BLaER1 treated with 17β-estradiol and CSF1 and Interleukin-3, amounts not matched to agents 10 nM and 100 nM (cell line): ENCODE results near the gene AGK.

Experiments used
- H3K27ac ChIP-seq, 11 experiments: shearing (Covaris generic); formaldehyde crosslinking; 2 replicates each; pipeline ENCODE4 v1.8.1; 2022
- H3K27me3 ChIP-seq, 11 experiments: shearing (Covaris generic); formaldehyde crosslinking; 2 replicates each; pipeline ENCODE4 v1.8.1; 2022
- H3K36me3 ChIP-seq, 11 experiments: shearing (Covaris generic); formaldehyde crosslinking; 2 replicates each; pipeline ENCODE4 v1.8.1; 2022
- H3K4me1 ChIP-seq, 10 experiments: shearing (Covaris generic); formaldehyde crosslinking; 2 replicates each; pipeline ENCODE4 v1.8.1; 2022
- H3K4me2 ChIP-seq, 11 experiments: shearing (Covaris generic); formaldehyde crosslinking; 2 replicates each; pipeline ENCODE4 v1.8.1; 2022
- H3K4me3 ChIP-seq, 10 experiments: shearing (Covaris generic); formaldehyde crosslinking; 2 replicates each; pipeline ENCODE4 v1.8.1; 2022
- H3K9ac ChIP-seq, 11 experiments: shearing (Covaris generic); formaldehyde crosslinking; 2 replicates each; pipeline ENCODE4 v1.8.1; 2022
- H3K9me3 ChIP-seq, 11 experiments: shearing (Covaris generic); formaldehyde crosslinking; replicated peaks in 1 of 11; 2 replicates each; pipeline ENCODE4 v1.8.1; 2022
- H4K20me1 ChIP-seq, 11 experiments: shearing (Covaris generic); formaldehyde crosslinking; 2 replicates each; pipeline ENCODE4 v1.8.1; 2022
- Cebpa-rat ChIP-seq, 11 experiments: shearing (Covaris generic); IDR thresholded peaks; 2 replicates each; pipeline ENCODE4 v1.8.1; 2022

Gene AGK

DNA sequence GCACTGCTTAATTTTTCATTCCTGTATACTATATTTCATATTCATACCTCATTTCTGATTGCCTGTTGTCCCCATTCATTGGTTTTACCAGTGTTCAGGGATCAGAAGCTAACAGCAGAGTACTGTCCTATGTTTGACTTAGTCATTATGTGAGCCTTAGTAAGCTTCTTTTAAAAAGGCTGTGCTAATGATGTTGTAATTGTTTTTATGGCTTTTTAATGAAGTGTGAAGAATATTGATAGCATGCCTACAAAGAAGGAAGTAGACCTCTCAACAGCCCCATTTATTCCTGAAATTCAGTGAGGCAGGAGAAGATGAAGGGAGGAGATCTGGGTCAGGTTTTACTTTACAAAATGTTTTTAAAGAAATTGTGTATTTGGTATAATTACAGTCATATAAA lies 61.7 kb downstream of the AGK start:
- H3K36me3 ChIP-seq = peaks cover 33 to 100% (median 72%) of the 10 kb centered on the region in 11 experiments
- no peak overlapping the region for H3K4me3 ChIP-seq
- H3K9me3 ChIP-seq = no peaks in the 10 kb centered on the region
- no peak overlapping the region for H3K9ac ChIP-seq
- no peaks in the 10 kb centered on the region for H3K27me3 ChIP-seq
- H4K20me1 ChIP-seq = no peaks in the 10 kb centered on the region
- H3K4me2 ChIP-seq = no peak overlapping the region
- H3K4me1 ChIP-seq = no peaks in the 10 kb centered on the region
- no peak overlapping the region for H3K27ac ChIP-seq
- no peak for TF ChIP-seq Cebpa-rat (IDR thresholded peaks at IDR 0.05)

DNA sequence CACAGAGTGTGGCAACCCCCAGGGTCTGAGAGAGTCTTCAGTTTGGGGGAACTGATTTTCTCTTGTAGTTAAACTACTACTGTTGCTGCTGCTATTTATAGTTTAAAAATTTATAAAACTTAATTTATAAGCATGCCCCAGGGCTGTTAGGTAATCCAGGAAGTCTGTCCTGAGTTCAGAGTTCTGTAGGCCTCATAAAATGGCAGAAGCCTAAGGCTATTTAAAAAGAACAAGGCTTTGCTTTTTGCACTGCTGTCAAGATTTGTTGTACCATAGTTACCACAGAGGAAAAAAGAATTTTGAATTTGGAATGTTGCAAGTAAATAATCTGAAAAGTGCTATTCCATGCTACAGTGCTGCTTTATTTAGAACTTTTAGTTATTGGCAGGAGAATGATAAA lies 66.1 kb downstream of the AGK start:
- H3K4me1 ChIP-seq = no peaks in the 10 kb centered on the region
- TF ChIP-seq Cebpa-rat (IDR thresholded peaks at IDR 0.05) = no peak
- H3K27ac ChIP-seq = no peak overlapping the region
- no peak overlapping the region for H3K4me2 ChIP-seq
- H3K27me3 ChIP-seq = no peaks in the 10 kb centered on the region
- H3K4me3 ChIP-seq = no peak overlapping the region
- no peak overlapping the region for H3K9ac ChIP-seq
- no peaks in the 10 kb centered on the region for H4K20me1 ChIP-seq
- peaks cover 33 to 98% (median 61%) of the 10 kb centered on the region in 11 experiments for H3K36me3 ChIP-seq
- H3K9me3 ChIP-seq = peaks cover 0 to 5% (median 3%) of the 10 kb centered on the region in 11 experiments; a peak in 12 of 22 replicates

DNA sequence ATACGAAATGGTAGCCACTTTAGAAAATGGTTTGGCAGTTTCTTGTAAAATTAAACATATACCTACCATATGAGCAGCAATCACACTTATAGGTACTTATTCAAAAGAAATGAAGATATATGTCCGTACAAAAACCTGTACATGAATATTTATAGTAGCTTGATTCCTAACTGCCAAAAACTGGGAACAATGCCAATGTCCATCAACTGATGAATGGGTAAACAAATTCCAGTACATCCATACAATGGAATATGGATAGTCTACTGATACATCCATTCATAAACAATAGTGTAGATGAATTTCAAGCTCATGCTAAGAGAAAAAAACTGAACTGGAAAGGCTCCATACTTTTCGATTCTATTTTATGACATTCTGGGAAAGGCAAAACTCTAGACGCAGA lies 68.5 kb downstream of the AGK start:
- TF ChIP-seq Cebpa-rat (IDR thresholded peaks at IDR 0.05) = no peak
- H4K20me1 ChIP-seq = no peaks in the 10 kb centered on the region
- H3K27ac ChIP-seq = no peak overlapping the region
- H3K36me3 ChIP-seq = peaks cover 47 to 98% (median 72%) of the 10 kb centered on the region in 11 experiments
- H3K9ac ChIP-seq = no peak overlapping the region
- H3K4me1 ChIP-seq = no peaks in the 10 kb centered on the region
- H3K27me3 ChIP-seq = no peaks in the 10 kb centered on the region
- peaks cover 17 to 25% (median 22%) of the 10 kb centered on the region in 11 experiments for H3K9me3 ChIP-seq
- H3K4me3 ChIP-seq = no peak overlapping the region
- no peak overlapping the region for H3K4me2 ChIP-seq

DNA sequence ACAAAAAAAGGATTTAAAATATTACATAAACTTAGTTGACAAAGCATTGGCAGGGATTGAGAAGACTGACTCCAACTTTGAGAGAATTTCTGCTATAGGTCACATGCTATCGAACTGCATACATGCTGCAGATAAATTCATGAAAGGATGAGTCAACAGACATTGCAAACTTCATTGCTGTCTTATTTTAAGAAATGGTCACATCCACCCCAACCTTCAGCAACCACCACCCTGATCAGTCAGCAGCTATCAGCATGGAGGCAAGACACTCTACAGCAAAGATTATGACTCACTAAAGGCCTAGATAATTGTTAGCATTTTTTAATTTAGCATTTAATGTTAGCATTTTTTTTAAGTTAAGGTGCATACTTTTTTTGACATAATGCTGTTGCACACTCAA lies 73.6 kb downstream of the AGK start:
- Histone ChIP-seq H3K9ac (no peak overlapping the region), H3K4me2 (no peak overlapping the region), H4K20me1 (no peaks in the 10 kb centered on the region), H3K27me3 (no peaks in the 10 kb centered on the region), H3K27ac (no peak overlapping the region), H3K9me3 (peaks cover 17 to 25% (median 22%) of the 10 kb centered on the region in 11 experiments), H3K4me3 (no peak overlapping the region), H3K36me3 (peaks cover 52 to 82% (median 75%) of the 10 kb centered on the region in 11 experiments), H3K4me1 (no peaks in the 10 kb centered on the region)
- no peak for TF ChIP-seq Cebpa-rat (IDR thresholded peaks at IDR 0.05)

DNA sequence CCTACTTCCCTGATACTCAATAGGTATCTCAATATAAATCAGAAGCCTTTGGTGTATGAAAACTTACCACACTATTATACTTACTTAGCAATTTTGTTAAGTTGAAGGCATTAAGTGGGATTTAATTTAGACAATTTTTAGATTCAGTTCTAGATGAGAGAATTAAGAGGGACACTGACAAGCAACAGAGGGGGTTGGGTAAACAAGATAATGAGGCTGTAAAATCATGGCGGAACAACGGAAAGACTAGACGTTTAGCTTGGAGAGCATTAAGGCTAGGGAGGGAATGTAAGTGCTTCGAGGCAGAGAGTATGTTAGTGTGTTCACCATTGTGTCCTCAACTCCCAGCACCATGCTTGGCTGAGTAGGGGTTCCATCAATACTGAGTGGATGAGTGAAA lies 79.4 kb downstream of the AGK start:
- Histone ChIP-seq H3K36me3 (peaks cover 14 to 80% (median 38%) of the 10 kb centered on the region in 11 experiments; a peak in 21 of 22 replicates), H4K20me1 (no peaks in the 10 kb centered on the region), H3K9me3 (no peaks in the 10 kb centered on the region), H3K27me3 (no peaks in the 10 kb centered on the region), H3K9ac (no peak overlapping the region), H3K4me3 (no peak overlapping the region), H3K4me2 (no peak overlapping the region), H3K4me1 (no peaks in the 10 kb centered on the region), H3K27ac (no peak overlapping the region)
- TF ChIP-seq Cebpa-rat (IDR thresholded peaks at IDR 0.05) = no peak

DNA sequence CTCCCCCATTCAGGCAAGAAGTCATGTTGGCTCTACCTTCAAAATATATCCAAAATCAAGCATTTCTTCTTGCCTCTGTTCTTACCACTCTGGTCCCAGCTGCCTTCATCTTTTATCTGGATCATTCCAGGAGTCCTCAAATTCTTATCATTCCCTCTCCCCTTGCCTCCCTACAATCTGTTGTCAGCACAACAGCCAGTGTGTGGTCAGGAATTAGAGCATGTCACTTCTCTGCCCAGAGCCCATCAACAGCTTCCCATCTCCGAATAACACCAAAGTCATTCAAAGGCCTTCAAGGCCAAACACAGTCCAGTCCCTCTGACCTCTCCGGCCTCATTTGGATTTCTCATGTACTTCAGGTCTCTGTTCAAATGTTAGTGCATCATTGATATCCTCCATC lies 80.3 kb downstream of the AGK start:
- Histone ChIP-seq H3K36me3 (peaks cover 9 to 82% (median 37%) of the 10 kb centered on the region in 11 experiments; a peak in 21 of 22 replicates), H3K9me3 (no peaks in the 10 kb centered on the region), H3K4me3 (no peak overlapping the region), H4K20me1 (no peaks in the 10 kb centered on the region), H3K4me2 (no peak overlapping the region), H3K9ac (no peak overlapping the region), H3K4me1 (no peaks in the 10 kb centered on the region), H3K27ac (no peak overlapping the region), H3K27me3 (no peaks in the 10 kb centered on the region)
- TF ChIP-seq Cebpa-rat (IDR thresholded peaks at IDR 0.05) = no peak

DNA sequence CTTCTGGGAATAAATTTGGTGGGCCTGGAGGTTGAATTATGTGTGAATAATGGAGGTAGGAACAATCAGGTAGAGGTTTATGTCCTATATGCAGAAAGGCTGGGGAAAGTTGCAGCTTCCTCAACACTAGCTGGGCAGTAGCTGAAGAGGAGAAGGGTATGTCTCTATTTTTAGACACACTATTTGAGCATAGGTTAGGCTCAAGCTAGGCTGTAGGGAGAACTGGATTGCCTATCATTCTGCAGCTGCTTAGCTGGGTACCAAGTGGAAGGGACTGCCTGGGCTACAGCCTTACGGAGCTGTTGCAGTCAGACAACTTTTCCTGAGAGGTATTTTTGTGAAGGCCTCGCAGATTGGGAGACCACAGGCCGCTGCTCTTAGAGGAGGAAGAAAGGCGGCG lies 82.9 kb downstream of the AGK start:
- Histone ChIP-seq H3K9ac (no peak overlapping the region), H3K4me2 (no peak overlapping the region), H3K27me3 (no peaks in the 10 kb centered on the region), H3K4me3 (no peak overlapping the region), H3K27ac (no peak overlapping the region), H3K36me3 (peaks cover 12 to 86% (median 43%) of the 10 kb centered on the region in 11 experiments; a peak in 21 of 22 replicates), H4K20me1 (no peaks in the 10 kb centered on the region), H3K9me3 (no peaks in the 10 kb centered on the region), H3K4me1 (no peaks in the 10 kb centered on the region)
- no peak for TF ChIP-seq Cebpa-rat (IDR thresholded peaks at IDR 0.05)

DNA sequence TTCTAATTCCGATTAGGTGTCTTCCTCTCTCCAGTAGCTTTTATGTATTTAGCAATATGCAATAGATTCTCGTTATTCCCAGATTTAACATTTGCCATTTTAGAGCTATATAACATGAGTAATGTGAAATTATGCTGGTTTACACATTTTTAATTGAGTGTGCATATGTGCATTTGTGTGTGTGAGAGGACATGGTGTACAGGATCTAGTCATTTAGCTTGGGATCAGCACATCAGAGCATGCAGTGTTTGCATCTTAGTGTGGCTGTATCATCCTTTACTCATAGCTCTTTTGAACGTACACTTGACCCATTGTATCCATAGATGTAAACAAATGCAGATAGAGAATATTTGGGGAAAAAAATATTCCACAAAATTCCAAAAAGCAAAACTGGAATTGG lies 84.8 kb downstream of the AGK start:
- Histone ChIP-seq H4K20me1 (no peaks in the 10 kb centered on the region), H3K36me3 (peaks cover 25 to 94% (median 50%) of the 10 kb centered on the region in 11 experiments), H3K9ac (no peak overlapping the region), H3K4me2 (no peak overlapping the region), H3K27ac (no peak overlapping the region), H3K9me3 (no peaks in the 10 kb centered on the region), H3K4me1 (no peaks in the 10 kb centered on the region), H3K4me3 (no peak overlapping the region), H3K27me3 (no peaks in the 10 kb centered on the region)
- TF ChIP-seq Cebpa-rat (IDR thresholded peaks at IDR 0.05) = no peak

DNA sequence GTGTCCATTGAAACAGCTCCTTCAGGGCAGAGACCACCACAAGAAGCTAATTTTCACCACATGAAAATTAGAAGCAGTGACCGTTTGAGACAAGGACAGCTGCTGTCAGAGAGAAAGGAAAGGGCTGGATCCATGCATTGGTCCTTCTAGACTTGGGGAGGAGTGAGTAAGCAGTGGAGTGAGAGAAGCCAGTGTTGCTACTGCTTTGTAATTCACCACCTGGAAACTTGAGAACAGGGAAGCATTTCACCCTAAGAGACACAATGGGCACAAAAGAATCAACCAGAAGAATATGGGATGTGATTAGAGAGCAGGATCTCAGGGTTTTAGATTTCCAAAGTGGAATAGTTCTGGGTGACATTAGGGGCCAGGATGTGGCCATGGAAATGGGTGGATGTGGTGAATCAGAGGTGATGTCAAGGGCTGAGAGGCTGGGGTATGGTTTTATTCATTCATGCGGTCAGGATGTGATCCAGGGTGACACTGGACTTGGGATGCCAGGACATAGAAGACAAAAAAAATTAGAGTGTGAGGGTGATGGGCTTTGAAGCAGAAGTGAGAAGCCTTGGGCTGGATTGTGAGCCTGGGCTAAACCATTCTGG lies 89.1 kb downstream of the AGK start:
- Histone ChIP-seq H3K4me2 (no peak overlapping the region), H4K20me1 (no peaks in the 10 kb centered on the region), H3K9ac (no peak overlapping the region), H3K4me3 (no peak overlapping the region), H3K36me3 (peaks cover 34 to 91% (median 61%) of the 10 kb centered on the region in 11 experiments), H3K27ac (no peak overlapping the region), H3K9me3 (no peaks in the 10 kb centered on the region), H3K4me1 (no peaks in the 10 kb centered on the region), H3K27me3 (no peaks in the 10 kb centered on the region)
- no peak for TF ChIP-seq Cebpa-rat (IDR thresholded peaks at IDR 0.05)

DNA sequence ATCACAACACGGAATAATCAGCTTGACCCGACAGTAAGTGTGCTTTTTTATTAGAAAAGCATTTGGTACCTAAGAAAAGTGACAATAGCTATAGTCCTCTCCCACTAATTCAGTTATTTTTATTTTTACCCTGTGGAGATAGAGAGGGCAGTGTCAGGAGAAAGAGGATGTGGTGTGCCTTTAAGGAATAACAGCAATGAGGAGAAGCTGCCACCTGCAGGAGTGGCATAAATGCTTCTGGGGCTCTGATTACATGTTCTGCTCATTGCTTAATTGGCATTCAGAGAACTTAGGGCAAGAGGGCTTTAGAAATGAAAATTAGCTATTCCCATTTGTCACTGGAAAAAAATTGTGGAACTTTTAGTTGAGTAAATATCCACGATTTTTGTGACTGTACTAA lies 90.7 kb downstream of the AGK start:
- Histone ChIP-seq H3K27me3 (no peaks in the 10 kb centered on the region), H3K27ac (no peak overlapping the region), H3K9ac (no peak overlapping the region), H3K36me3 (peaks cover 39 to 90% (median 70%) of the 10 kb centered on the region in 11 experiments), H3K4me1 (no peaks in the 10 kb centered on the region), H3K9me3 (no peaks in the 10 kb centered on the region), H3K4me2 (no peak overlapping the region), H3K4me3 (no peak overlapping the region), H4K20me1 (no peaks in the 10 kb centered on the region)
- TF ChIP-seq Cebpa-rat (IDR thresholded peaks at IDR 0.05) = no peak
